Thyroid gland (tissue), 4 donors: ENCODE data around the gene C2CD3. TPM values are rescaled to one million over a fixed set of nuclear protein-coding genes. Genes with fewer than 3 reads are reported as not detected.

Source experiments
- DNase-seq, 2 donors: peaks; one replicate each; pipeline ENCODE4 v3.0.0-alpha.2; 2019
- H3K27ac ChIP-seq, 3 donors: fragments of 200-600 bp; sonication (generic); 1 replicate in 2 of 3; 2 replicates in 1 of 3; pipeline ENCODE4 v1.5.1; 2016 to 2019; ENCODE audit warnings: mild to moderate bottlenecking in 1 of 3, moderate library complexity in 1 of 3
- H3K27me3 ChIP-seq: fragments of 200-600 bp; sonication (generic); one replicate; pipeline ENCODE4 v1.5.1; 2019
- H3K36me3 ChIP-seq, 2 donors: fragments of 200-600 bp; sonication (generic); one replicate each; pipeline ENCODE4 v1.5.1; 2016 to 2019
- H3K4me1 ChIP-seq, 2 donors: fragments of 200-600 bp; sonication (generic); one replicate each; pipeline ENCODE4 v1.5.1; 2017 to 2019
- H3K4me3 ChIP-seq, 3 donors: fragments of 200-600 bp; sonication (generic); replicated peaks in 1 of 3; 1 replicate in 2 of 3; 2 replicates in 1 of 3; pipeline ENCODE4 v1.5.1; 2016; ENCODE audit warnings: mild to moderate bottlenecking in 1 of 3
- H3K9me3 ChIP-seq: fragments of 200-600 bp; sonication (generic); one replicate; pipeline ENCODE4 v1.5.1; 2017
- POLR2A ChIP-seq, 2 donors: fragments of 450-650 bp; IDR thresholded peaks; one replicate each; pipeline ENCODE4 v1.6.1; 2017; ENCODE audit warnings: antibody characterized with exemption in 2 of 2, mild to moderate bottlenecking in 2 of 2, moderate library complexity in 1 of 2
- WGBS, 2 donors: methylation state at CpG; one replicate each; pipeline ENCODE4 v1.1.5; 2017; 5-methylcytosine and 5-hydroxymethylcytosine counted together
- intact Hi-C: fragments of 100-400 bp; cut with DNase I; formaldehyde crosslinking; loops from one replicate; pipeline ENCODE4 v1.15.1; 2023
- total RNA-seq, 4 donors: library from RNA; depleted of rRNA; stranded (reverse); fragments of >200 nt; gene quantifications; one replicate each; pipeline ENCODE4 v1.2.3, GENCODE V29; 2016
- TF ChIP-seq, protein P1 (sequence below), 6 experiments: fragments of 200-600 bp in 3 of 6; fragments of 450-650 bp in 3 of 6; sonication (generic) in 3 of 6; IDR thresholded peaks; one replicate each; pipeline ENCODE4 v1.5.1; 2016 to 2019; ENCODE audit warnings: antibody characterized with exemption in 6 of 6, mild to moderate bottlenecking in 2 of 6, inconsistent platforms in 1 of 6, moderate library complexity in 1 of 6

C2CD3 gene
- total RNA-seq, 4 donors from 2014 or later: 37.8 to 85.8 (median 40.7) TPM

DNA sequence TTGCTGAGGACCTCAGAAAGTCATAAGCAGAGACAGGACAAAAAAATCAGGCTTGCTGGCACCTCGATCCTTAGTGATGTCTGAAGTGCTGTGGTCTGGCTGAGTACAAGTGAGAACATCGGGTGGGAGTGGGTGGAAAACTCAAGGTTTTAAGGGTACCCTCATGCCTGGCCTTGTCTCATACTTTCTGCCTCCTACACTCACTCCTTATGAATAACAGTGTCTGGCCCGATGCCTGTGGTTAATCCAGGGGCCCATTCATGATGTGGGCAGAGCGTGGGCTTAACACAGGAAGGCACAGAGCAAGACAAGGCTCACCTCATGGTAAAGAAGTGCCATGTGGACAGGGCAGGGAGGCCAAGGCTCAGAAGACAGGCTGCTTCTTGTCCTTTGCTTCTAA is 150.9 kb downstream of the C2CD3 start:
- peak overlapping the region; percentile 93 to 96 (median 93) for H3K27ac ChIP-seq
- H3K4me3 ChIP-seq: no peak overlapping the region
- intact Hi-C loops: loop anchor here (5.0 kb wide), 1 partner anchor 38 kb away; the partner anchor contains the start of gene UCP2
- WGBS, 2 donors: 82 to 96% methylated on average over 4 of the region's 4 CpGs
- H3K4me1 ChIP-seq: peaks cover 27 to 45% of the 10 kb centered on the region in 2 donors
- TF ChIP-seq, protein P1, sequence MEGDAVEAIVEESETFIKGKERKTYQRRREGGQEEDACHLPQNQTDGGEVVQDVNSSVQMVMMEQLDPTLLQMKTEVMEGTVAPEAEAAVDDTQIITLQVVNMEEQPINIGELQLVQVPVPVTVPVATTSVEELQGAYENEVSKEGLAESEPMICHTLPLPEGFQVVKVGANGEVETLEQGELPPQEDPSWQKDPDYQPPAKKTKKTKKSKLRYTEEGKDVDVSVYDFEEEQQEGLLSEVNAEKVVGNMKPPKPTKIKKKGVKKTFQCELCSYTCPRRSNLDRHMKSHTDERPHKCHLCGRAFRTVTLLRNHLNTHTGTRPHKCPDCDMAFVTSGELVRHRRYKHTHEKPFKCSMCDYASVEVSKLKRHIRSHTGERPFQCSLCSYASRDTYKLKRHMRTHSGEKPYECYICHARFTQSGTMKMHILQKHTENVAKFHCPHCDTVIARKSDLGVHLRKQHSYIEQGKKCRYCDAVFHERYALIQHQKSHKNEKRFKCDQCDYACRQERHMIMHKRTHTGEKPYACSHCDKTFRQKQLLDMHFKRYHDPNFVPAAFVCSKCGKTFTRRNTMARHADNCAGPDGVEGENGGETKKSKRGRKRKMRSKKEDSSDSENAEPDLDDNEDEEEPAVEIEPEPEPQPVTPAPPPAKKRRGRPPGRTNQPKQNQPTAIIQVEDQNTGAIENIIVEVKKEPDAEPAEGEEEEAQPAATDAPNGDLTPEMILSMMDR (IDR thresholded peaks at IDR 0.05): no peak
- TF ChIP-seq POLR2A (IDR thresholded peaks at IDR 0.05): no peak
- H3K36me3 ChIP-seq: no peaks in the 10 kb centered on the region
- no peaks in the 10 kb centered on the region for H3K9me3 ChIP-seq
- no peak for DNase-seq
- no peaks in the 10 kb centered on the region for H3K27me3 ChIP-seq

DNA sequence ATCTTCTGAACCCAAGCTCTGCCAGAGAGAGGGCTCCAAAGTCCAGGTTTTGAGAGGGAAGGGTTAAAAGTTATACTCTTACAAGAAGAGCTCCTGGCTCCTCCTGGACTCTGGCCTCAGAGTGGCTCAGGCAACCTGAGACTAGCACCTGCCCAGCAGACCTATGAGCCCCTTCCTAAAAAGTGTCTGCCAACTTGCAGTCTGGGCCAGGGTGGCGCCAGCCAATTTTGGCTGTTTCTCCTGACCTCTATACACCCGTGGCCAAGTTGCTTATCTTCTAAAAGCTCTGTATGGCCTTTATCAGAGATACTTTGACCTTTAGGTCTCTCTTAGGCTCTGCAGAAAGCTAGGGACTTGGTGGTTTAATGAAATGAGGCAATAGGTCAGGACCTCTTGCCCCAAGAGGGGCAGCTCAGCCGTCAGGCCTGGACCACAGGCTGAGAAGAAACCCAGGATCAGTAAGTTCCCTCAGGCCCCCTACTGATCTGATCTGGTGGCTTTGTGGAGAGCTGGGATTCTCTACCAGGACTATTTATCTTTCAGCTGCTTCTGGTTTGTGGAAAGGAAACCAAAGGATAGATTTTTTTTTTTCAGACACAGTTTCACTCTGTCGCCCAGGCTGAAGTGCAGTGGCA is 151.6 kb downstream of the C2CD3 start:
- TF ChIP-seq POLR2A (IDR thresholded peaks at IDR 0.05): no peak
- TF ChIP-seq, protein P1 (IDR thresholded peaks at IDR 0.05): no peak
- intact Hi-C loops: no loop called here
- no peaks in the 10 kb centered on the region for H3K9me3 ChIP-seq

GRCh38 chr11:74018331-74019005 is 152.3 kb downstream of the C2CD3 start:
- H3K27ac ChIP-seq: peak overlapping the region; percentile 93 to 96 (median 93)
- 36 to 42% methylated on average over 8 to 9 of the region's 9 CpGs for whole genome bisulfite sequencing, 2 donors
- no peaks in the 10 kb centered on the region for H3K36me3 ChIP-seq
- DNase-seq: peak; percentile 96 to 98
- H3K4me1 ChIP-seq: peaks cover 27 to 37% of the 10 kb centered on the region in 2 donors
- peak in 1 of 2 donors; percentile 56 for TF ChIP-seq POLR2A (IDR thresholded peaks at IDR 0.05)
- TF ChIP-seq, protein P1 (IDR thresholded peaks at IDR 0.05): no peak
- no peak overlapping the region for H3K4me3 ChIP-seq
- H3K27me3 ChIP-seq: no peaks in the 10 kb centered on the region
- no peaks in the 10 kb centered on the region for H3K9me3 ChIP-seq
- intact Hi-C loops: no loop called here

More for the DNA sequence above, 151.6 kb downstream of the C2CD3 start:
- Histone ChIP-seq H3K27ac (peak overlapping the region; percentile 93 to 96 (median 93)), H3K36me3 (no peaks in the 10 kb centered on the region), H3K4me1 (peaks cover 27 to 38% of the 10 kb centered on the region in 2 donors), H3K4me3 (no peak overlapping the region), H3K27me3 (no peaks in the 10 kb centered on the region)
- peak; percentile 28 to 33 for DNase-seq
- 59 to 80% methylated on average over 4 of the region's 4 CpGs for WGBS, 2 donors

GRCh38 chr11:74017631-74018030 is 153.2 kb downstream of the C2CD3 start:
- Histone ChIP-seq H3K9me3 (no peaks in the 10 kb centered on the region), H3K4me3 (no peak overlapping the region), H3K27me3 (no peaks in the 10 kb centered on the region), H3K4me1 (peaks cover 27 to 37% of the 10 kb centered on the region in 2 donors), H3K36me3 (no peaks in the 10 kb centered on the region), H3K27ac (peak overlapping the region; percentile 93 to 96 (median 93))
- DNase-seq: no peak
- WGBS, 2 donors: 95 to 100% methylated on average over 2 to 3 of the region's 3 CpGs
- no peak for TF ChIP-seq POLR2A (IDR thresholded peaks at IDR 0.05)
- TF ChIP-seq, protein P1 (IDR thresholded peaks at IDR 0.05): no peak
- intact Hi-C loops: no loop called here
